T-helper 1 cell treated with Interleukin-12 subunit alpha and Interleukin-12 subunit beta and Interleukin-4 antibody, amounts not matched to agents 30 ng/mL and 1 ng/mL, for 36 hours (primary cell): ENCODE results near the gene CHRNB4. TPM values are rescaled to one million over a fixed set of nuclear protein-coding genes. Genes with fewer than 3 reads are reported as not detected.

Experiments used
- intact Hi-C: fragments of 100-400 bp; cut with micrococcal nuclease; formaldehyde crosslinking; loops from one replicate; pipeline ENCODE4 v1.15.1; 2024
- total RNA-seq: library from RNA; stranded (reverse); gene quantifications from 2 replicates; pipeline ENCODE4 v1.2.3, GENCODE V29; 2022

CHRNB4 gene
- total RNA-seq, 1 donor from 2014 or later, result not detected

DNA sequence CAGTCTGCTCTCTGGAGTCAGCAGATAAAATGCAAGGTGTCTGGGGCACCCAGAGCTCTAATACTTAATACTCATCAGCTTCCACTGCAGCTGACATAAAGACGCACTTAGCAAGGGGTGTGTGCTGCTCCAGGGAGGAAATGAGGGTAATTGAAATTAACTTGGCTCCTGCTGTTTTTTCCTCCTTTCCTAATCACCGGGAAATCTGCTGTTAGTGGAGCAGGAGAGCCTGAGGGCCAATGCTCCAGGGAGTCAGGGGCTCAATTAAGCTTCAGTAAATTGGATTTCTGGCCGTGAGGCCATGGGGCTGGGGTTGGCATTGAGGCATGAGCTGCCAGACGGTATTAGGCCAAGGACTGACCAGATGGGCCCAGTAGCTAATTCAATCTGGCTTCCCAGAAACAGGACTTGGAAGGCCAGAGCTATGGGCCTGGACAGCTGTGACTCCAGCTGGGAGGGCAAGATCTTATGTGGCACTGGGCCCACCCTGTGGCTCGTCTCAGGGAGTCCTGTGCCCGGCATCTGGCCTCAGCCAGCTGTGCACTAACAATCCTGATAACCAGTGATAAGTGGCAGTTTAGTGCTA lies 30.7 kb upstream of the CHRNB4 start:
- intact Hi-C loops, result no loop called here

DNA sequence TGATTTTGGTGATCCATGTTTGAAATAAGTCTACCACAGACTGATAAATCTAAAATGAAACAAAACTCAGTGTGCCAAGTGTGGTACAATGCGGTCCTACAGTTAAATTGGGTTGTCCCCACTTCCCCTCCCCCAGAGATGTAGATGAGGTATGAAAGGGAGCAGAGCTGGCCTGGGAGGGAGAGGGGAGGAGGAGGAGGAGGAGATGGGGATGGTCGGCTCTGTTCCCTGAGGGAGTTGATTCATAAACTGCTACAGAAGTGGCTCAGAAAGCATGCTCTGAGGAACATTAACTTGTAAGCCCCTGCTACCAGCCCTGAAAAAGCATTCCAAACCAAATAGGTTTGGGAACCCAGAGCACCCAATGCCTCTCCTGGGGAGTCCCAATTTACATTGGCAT lies 28.0 kb upstream of the CHRNB4 start:
- intact Hi-C loops, result no loop called here

DNA sequence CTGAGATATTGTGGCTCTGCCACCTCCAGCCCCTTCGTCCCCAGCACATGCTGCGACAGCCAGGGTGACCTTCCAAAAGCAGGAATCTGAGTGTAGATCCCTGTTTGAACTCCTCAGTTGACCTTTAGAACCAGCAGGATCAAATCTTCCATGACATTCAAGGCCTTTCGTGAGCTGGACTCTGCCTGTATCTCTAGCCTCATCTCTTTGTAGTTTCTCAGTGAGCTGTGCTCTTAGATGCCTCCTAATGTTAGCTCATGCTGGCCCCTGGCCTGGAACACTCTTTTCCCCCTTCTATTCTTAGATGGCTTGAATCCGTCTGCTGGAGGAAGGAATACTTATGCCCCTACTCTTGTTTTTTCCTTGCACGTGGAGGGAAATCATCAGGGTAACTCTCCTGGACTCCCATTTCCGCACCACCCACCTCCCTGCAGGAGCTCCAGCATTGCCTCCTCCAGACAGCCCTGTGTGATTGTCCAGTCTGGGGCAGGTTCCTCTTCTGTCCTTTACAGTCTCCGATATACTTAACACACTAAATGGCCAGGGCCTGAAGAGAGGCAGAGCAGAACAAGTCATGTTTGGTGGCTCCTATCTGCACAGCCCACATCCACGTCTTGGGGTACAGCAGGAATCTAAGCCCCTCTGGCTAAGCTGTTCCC lies 26.7 kb upstream of the CHRNB4 start:
- intact Hi-C loops, result no loop called here

DNA sequence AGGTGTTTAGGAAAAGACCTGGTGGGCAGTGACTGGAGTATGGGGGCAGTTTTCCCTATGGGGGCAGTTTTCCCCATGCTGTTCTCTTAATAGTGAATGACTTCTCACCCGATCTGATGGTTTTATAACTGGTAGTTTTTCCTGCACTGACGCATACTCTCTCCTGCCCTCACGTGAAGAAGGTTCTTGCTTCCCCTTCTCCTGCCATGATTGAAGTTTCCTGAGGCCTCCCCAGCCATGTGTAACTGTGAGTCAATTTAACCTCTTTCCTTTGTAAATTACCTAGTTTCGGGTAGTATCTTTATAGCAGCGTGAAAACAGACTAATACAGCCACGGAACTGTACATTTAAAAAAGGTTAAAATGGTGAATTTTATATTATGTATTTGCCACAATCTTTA lies 25.0 kb upstream of the CHRNB4 start:
- intact Hi-C loops, result no loop called here

- intact Hi-C loops, result no loop called here
These were observed 22.7 kb upstream of the CHRNB4 start for GRCh38 chr15:78663703-78664102.

DNA sequence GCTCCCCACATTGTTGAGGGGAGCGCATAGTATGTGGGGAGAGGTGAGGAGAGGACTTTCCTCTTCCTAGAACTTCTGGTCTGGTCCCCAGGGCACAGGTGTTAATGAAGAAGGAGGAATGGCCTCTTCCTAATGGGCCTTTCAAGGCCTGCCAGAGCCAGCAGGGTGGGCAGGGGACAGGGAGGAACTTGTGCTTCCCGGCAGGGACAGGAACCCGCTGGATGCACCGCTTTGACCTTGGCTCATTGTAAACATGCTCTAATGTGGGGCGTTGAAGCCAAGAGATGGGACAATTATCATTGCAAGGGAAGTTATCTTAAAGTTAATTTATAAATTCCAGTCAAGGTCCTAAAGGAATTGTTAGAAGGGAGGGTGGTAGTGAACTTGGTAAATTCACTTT lies 21.0 kb upstream of the CHRNB4 start:
- intact Hi-C loops, result no loop called here

DNA sequence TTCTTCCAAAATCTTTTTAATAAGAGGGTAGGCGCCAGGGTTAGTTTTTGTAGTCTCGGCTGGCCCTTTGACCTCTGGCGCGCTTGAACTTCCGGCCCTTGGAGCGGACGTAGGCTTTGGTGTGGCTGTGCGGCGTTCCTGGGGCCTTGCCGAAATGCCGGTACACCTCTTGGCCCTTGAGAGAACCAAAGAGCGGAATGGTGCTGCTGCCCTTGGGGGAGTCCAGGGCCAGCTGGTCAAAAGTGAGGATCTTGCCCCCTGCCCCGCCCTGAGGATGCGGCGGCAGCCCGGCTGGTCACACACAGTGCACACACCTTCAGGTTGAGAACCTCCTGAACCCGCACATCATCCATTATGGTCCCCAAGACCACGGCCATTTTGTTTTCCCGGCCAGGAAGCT lies 20.0 kb upstream of the CHRNB4 start:
- intact Hi-C loops, result no loop called here

- intact Hi-C loops, result no loop called here
These were observed 19.6 kb upstream of the CHRNB4 start for GRCh38 chr15:78660584-78660983.

DNA sequence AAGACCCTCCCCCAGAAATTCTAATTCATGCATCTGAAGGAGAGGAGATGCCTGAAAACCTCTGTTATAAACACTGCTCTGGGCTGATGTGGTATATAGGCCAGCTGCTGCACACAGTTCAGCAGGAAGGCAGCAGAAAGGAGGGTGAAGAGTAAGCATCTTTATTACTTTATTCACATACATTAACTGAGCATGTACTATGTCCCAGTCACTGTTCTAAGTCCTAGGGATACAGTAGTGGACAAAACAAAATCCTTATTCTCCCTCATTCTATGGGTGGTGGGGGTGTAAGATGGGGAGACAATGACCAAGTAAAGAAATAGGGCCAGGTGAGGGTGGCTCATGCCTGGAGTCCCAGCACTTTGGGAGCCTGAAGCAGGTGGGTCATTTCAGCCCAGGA lies 17.8 kb upstream of the CHRNB4 start:
- intact Hi-C loops, result no loop called here

- intact Hi-C loops, result no loop called here
These were observed 13.3 kb upstream of the CHRNB4 start for GRCh38 chr15:78654272-78654671.

DNA sequence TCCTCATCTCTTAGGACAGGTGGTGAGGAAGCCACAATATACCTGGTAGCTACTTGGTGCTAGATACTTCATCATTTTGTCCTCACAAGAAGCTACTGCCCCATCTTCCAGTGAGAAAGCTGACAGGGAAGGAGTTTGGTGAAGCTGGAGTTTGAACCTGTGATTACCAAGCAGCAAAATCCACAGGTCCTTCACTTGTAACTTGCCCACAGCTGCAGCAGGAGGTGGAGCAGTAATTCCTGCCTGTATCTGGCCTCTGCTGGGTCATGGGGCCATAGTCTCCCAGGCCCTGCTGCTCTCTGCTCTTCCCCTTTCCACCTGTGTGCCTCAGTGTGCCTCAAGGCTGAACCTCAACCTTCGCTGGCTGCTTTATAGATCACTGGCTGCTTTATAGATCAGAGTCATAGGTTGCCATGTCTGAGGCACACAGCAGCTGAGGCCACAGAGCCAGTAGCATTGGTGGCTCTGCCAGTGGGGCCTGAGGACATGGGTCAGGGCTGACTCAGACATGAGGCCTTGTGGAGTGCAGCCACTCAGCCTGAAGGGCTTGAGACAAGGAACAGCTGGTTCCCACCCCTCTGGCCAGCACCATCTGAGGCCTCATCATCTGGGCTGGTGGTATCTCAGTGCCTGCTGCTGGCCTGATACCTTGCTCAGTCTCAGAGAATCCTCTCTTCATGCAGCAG lies 11.1 kb upstream of the CHRNB4 start:
- intact Hi-C loops, result no loop called here

GRCh38 chr15:78651007-78651406 lies 10.0 kb upstream of the CHRNB4 start:
- intact Hi-C loops, result no loop called here

- intact Hi-C loops, result no loop called here
These were observed 9.0 kb upstream of the CHRNB4 start for GRCh38 chr15:78650022-78650421.

DNA sequence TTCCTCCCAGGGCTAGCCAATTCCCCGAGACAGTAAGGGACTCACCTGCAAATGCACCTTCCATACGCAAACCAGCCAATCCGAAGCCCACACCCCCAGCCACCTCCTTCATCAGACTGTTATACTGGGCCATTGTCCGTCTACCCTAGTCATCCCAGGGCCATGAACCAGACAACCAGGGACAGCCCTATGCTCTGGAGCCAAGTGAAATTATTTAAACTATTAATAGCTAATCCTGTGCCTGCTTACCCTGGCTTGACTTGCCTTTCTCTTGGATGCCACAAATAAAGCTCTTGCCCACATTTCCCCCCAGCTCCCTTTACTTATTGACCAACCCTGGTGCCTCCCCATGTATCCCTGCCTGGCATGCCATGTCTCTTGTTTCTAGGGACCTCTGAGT lies 4.0 kb upstream of the CHRNB4 start:
- intact Hi-C loops, result no loop called here

DNA sequence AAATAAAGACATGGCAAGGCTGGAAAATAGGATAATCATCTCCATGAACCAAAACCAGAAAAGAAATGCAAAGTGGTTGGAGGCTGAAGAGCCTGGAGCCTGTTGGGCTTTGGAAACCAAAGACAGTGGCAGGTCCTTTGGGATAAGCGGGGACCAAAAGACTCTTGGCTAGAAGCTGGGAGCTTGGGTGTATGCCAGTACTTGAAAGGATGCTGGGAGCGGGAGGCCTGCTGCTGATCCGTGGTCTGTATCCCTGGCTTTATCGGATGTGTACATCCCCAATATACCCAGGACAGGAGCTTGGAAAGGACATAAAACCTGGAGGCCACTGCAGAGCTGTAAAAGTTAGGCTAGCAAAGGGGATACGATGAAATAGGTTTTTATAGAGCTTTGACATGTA lies 1.3 kb upstream of the CHRNB4 start:
- intact Hi-C loops, result no loop called here

DNA sequence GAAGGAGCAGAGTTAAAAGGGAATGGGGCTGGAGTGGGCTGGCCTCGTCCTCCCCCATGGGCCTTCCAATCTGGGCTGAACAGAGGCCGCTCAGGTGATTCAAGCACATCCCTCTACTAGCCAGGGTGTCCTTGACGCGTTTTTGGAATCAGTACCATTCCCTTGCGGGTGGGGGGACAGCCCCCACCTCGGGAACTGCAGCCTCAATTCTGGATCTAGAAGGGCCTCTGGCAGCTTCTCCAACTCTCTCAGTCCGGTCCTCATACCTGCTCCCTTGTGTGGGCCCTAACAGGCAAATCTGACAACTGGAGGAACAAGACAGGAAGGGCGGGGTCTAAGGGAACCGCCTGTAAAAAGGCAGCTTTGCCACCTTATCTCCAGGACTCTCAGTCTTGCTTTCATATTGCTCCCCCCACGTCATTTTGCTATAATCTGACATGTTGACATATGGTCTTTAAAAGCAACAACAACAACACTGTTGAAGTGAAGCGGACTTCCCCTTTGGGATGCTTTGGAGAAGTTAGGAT lies 802 bp upstream of the CHRNB4 start:
- intact Hi-C loops, result no loop called here

DNA sequence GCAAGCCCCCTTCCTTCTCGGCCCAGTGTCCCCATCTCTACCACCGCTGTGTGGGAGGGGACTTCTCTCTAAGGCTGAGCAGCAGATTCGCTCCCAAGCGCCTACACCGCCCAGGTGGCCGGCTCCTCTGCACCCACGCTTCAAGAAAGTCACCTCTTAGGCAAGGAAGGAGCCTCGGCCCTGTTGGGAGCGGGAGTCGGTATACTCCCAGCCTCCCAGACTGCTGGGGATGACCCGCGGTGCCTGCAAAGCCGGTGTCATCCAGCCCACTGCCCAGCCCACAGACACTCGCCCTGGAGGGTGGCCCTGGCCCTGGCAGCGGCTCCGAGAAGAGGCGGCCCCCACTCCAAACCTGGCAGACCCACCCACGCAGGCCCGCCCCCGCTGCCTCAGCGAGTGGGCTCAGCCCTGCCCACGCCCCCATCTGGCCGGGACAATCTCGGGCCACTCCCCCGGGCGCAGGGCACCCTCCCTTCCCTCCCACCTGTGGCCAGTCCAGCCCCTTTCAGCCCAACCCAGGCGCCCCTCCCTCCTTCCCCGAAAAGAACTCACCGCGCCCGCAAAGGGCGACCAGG lies 396 bp downstream of the CHRNB4 start:
- intact Hi-C loops, result no loop called here

- intact Hi-C loops, result loop anchor here (1.0 kb wide), 1 partner anchor 71 kb away; no protein-coding TSS in a partner anchor
These were observed 2.2 kb downstream of the CHRNB4 start for GRCh38 chr15:78638658-78639314.

DNA sequence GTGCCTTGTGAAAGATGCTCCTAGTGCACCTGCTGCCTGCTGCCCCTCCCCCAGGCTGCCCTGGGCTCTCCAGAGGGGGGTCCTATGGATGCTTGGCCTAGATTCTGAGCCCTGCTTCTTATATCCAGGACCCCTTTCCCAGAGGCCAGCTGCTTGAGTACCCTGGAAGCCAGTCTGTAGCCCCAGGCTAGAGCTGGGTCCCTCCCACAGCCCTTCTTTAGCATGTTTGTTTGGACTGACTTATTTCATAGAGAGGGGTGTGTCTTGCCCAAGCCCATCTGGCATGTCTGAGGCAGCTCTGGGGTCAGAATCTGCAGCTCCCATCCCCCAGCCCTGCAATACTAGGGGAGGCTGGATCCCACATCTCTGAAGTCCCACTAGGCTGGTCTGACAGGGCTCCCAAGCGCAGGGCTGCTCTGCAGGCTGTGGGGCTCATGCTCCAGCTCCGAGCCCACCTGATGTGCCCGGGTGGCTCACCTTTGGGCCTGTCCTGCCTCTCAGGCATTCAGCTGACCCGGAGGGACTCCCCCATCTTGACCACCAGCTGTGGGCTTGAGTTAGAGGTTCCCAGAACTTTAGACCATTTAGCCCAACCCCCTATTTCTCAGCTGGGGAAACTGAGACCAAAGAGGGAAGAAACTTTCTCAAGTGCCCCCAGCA lies 3.1 kb downstream of the CHRNB4 start:
- intact Hi-C loops, result loop anchor here (1.0 kb wide), 1 partner anchor 71 kb away; no protein-coding TSS in a partner anchor

DNA sequence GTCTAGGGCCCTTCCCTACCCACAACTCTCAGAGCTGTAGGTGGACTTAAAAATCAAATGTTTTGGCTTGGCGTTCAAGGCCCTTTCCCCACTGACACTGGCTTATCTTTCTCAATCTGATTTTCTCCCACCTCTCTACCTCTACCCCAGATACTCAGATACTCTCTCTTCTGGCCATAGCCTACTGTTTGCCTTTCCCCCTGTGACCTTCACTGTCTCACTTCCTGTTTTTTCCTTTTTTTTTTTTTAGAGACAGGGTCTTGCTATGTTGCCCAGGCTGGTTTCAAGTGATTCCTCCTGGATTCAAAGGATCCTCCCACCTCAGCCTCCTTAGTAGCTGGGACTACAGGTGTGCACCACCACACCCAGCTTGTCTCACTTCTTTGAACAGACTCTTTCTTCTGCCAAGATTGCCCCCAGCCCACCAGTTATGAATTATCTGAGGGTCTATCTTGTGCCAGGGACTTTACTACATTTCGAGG lies 4.6 kb downstream of the CHRNB4 start:
- intact Hi-C loops, result no loop called here

- intact Hi-C loops, result no loop called here
These were observed 5.7 kb downstream of the CHRNB4 start for GRCh38 chr15:78635346-78635745.
